Esophagus muscularis mucosa (tissue), 3 donors: ENCODE results near the gene KRT5.

Experiments
- CTCF ChIP-seq, 3 experiments: fragments of 200-600 bp in 2 of 3; fragments of 450-650 bp in 1 of 3; sonication (generic) in 2 of 3; IDR thresholded peaks; one replicate each; pipeline ENCODE4 v1.5.1; 2017 to 2019; ENCODE audit warnings: antibody characterized with exemption in 3 of 3, mild to moderate bottlenecking in 2 of 3, moderate library complexity in 1 of 3
- POLR2A ChIP-seq: fragments of 450-650 bp; IDR thresholded peaks from one replicate; pipeline ENCODE4 v1.6.1; 2017; ENCODE audit warnings: antibody characterized with exemption, moderate library complexity, mild to moderate bottlenecking, low read depth
- POLR2AphosphoS5 ChIP-seq, 2 donors: sonication (generic); formaldehyde crosslinking; IDR thresholded peaks; one replicate each; pipeline ENCODE4 v1.6.1; 2017; ENCODE audit warnings: antibody characterized with exemption in 2 of 2

GRCh38 chr12:52521175-52521567, 977 bp upstream of the KRT5 start:
- TF ChIP-seq CTCF (IDR thresholded peaks at IDR 0.05): no peak
- TF ChIP-seq POLR2A: no peak
- TF ChIP-seq POLR2AphosphoS5 (IDR thresholded peaks at IDR 0.05): no peak
